Prostate gland (tissue), 2 donors: Measurements from ENCODE around the gene ARF4.

Experiments
- CTCF ChIP-seq, 4 experiments: fragments of 200-600 bp in 2 of 4; fragments of 450-650 bp in 2 of 4; sonication (generic) in 2 of 4; IDR thresholded peaks; 1 replicate in 3 of 4; 2 replicates in 1 of 4; pipeline ENCODE4 v1.5.1; 2016 to 2019; ENCODE audit warnings: antibody characterized with exemption in 4 of 4, mild to moderate bottlenecking in 2 of 4, moderate library complexity in 2 of 4
- POLR2A ChIP-seq: fragments of 450-650 bp; IDR thresholded peaks from one replicate; pipeline ENCODE4 v1.6.1; 2016; ENCODE audit warnings: antibody characterized with exemption, mild to moderate bottlenecking

DNA sequence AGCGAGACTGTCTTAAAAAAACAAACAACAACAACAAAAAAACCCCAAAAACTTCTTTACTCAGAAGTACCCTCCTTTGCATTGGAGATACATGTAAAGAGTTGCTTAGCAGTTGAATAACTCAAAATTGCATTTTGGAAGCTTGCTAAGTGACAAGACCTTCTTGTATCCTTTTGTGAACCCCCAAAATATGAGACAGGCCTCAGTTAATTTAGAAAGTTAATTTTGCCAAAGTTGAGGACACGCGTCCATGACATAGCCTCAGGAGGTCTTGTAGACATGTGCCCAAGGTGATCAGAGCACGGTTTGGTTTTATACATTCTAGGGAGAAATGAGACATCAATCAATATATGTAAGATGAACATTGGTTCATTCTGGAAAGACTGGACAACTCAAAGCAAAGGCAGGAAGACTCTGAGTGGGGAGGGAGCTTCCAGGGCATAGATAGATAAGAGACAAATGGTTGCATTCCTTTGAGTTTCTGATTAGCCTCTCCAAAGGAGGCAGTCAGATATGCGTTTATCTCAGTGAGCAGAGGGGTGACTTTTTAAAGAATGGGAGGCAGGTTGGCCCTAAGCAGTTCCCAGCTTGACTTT is 1.7 kb upstream of the ARF4 start:
- TF ChIP-seq POLR2A (no peak), CTCF (IDR thresholded peaks at IDR 0.05) (no peak)
